ENCODE measurements around the gene EDN2. TPM values are rescaled to one million over a fixed set of nuclear protein-coding genes. Genes with fewer than 3 reads are reported as not detected.

The EDN2 gene
- total RNA-seq, 1 donor from 2014 or later: not detected

GRCh38 chr1:41524676-41525675 lies 40.5 kb upstream of the EDN2 start:
- no peaks in the 10 kb centered on the region for H3K36me3 Mint-ChIP-seq (ENCODE audit: insufficient read depth)
- no peak for DNase-seq (ENCODE audit: low spot score, unreplicated experiment)
- peaks cover 17% of the 10 kb centered on the region for H3K27me3 Mint-ChIP-seq
- H3K4me1 Mint-ChIP-seq (ENCODE audit: low read depth): no peaks in the 10 kb centered on the region
- H3K9me3 Mint-ChIP-seq (ENCODE audit: low read depth): no peaks in the 10 kb centered on the region
- H3K27ac Mint-ChIP-seq: no peak overlapping the region
- no peak overlapping the region for H3K4me3 Mint-ChIP-seq (ENCODE audit: low read depth)
- no peak for TF ChIP-seq CTCF (IDR thresholded peaks at IDR 0.05; ENCODE audit: unreplicated experiment)

GRCh38 chr1:41523949-41524675 lies 39.6 kb upstream of the EDN2 start:
- H3K27me3 Mint-ChIP-seq: peaks cover 23% of the 10 kb centered on the region
- H3K4me3 Mint-ChIP-seq (ENCODE audit: low read depth): no peak overlapping the region
- no peak for TF ChIP-seq CTCF (IDR thresholded peaks at IDR 0.05; ENCODE audit: unreplicated experiment)
- H3K27ac Mint-ChIP-seq: no peak overlapping the region
- no peaks in the 10 kb centered on the region for H3K36me3 Mint-ChIP-seq (ENCODE audit: insufficient read depth)
- no peaks in the 10 kb centered on the region for H3K9me3 Mint-ChIP-seq (ENCODE audit: low read depth)
- no peak for DNase-seq (ENCODE audit: low spot score, unreplicated experiment)
- H3K4me1 Mint-ChIP-seq (ENCODE audit: low read depth): no peaks in the 10 kb centered on the region

GRCh38 chr1:41523071-41523470 lies 38.6 kb upstream of the EDN2 start:
- no peak for DNase-seq (ENCODE audit: low spot score, unreplicated experiment)
- Mint-ChIP-seq H3K36me3 (ENCODE audit: insufficient read depth) (no peaks in the 10 kb centered on the region), H3K27me3 (peaks cover 26% of the 10 kb centered on the region), H3K4me1 (ENCODE audit: low read depth) (no peaks in the 10 kb centered on the region), H3K9me3 (ENCODE audit: low read depth) (no peaks in the 10 kb centered on the region), H3K27ac (no peak overlapping the region), H3K4me3 (ENCODE audit: low read depth) (no peak overlapping the region)
- TF ChIP-seq CTCF (IDR thresholded peaks at IDR 0.05; ENCODE audit: unreplicated experiment): no peak

- H3K27me3 Mint-ChIP-seq: peaks cover 34% of the 10 kb centered on the region
- DNase-seq (ENCODE audit: low spot score, unreplicated experiment): no peak
- H3K27ac Mint-ChIP-seq: peak overlapping the region; percentile 27
These were observed 37.3 kb upstream of the EDN2 start for GRCh38 chr1:41521766-41522165.

More at GRCh38 chr1:41521766-41522165, 37.3 kb upstream of the EDN2 start:
- Mint-ChIP-seq H3K9me3 (ENCODE audit: low read depth) (no peaks in the 10 kb centered on the region), H3K36me3 (ENCODE audit: insufficient read depth) (no peaks in the 10 kb centered on the region), H3K4me3 (ENCODE audit: low read depth) (no peak overlapping the region), H3K4me1 (ENCODE audit: low read depth) (no peaks in the 10 kb centered on the region)
- no peak for TF ChIP-seq CTCF (IDR thresholded peaks at IDR 0.05; ENCODE audit: unreplicated experiment)

All from progenitor cell of endocrine pancreas (in vitro differentiated cells).